ENCODE measurements around the gene NXF1.

- TF ChIP-seq CTCF (IDR thresholded peaks at IDR 0.05) (no peak), POLR2A (IDR thresholded peaks at IDR 0.05) (no peak)
Observed at GRCh38 chr11:62752177-62752785, 53.0 kb downstream of the NXF1 start.
